ENCODE measurements around the gene DEFB128. TPM values are rescaled to one million over a fixed set of nuclear protein-coding genes. Genes with fewer than 3 reads are reported as not detected.

The DEFB128 gene
- total RNA-seq (2022) = not detected in 2 replicates
- Bru-seq, nascent RNA = not detected
- not detected for BruChase-seq, experiment 1, labeled RNA remaining after a 6-hour chase
- BruChase-seq, experiment 2, labeled RNA remaining after a 2-hour chase = not detected
- long read RNA-seq = 0 reads

DNA sequence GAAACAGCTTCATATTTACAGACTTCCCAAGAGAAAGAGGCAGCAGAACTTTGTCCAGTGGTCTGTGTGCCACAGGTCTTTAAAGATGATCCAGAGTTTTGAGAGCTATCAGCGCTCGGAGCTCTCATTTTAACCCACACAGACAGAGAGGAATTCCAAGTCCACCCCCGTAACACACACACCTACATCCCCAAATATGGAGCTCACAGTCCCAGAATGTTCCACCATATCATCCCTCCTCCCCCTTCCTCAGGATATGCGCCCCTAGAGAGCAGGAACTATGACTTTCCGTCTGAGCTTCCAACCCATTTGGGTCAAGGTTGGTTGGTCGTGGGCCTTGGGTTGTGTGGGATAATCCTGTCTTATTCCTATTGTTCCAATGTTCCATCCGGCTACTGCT lies at the start of gene DEFB128:
TSS of gene DEFB128 (minus strand) at position 101 of the 400 bp plus-strand sequence. CDS start at position 13, 88 bp downstream.
- TF ChIP-seq, protein P1, sequence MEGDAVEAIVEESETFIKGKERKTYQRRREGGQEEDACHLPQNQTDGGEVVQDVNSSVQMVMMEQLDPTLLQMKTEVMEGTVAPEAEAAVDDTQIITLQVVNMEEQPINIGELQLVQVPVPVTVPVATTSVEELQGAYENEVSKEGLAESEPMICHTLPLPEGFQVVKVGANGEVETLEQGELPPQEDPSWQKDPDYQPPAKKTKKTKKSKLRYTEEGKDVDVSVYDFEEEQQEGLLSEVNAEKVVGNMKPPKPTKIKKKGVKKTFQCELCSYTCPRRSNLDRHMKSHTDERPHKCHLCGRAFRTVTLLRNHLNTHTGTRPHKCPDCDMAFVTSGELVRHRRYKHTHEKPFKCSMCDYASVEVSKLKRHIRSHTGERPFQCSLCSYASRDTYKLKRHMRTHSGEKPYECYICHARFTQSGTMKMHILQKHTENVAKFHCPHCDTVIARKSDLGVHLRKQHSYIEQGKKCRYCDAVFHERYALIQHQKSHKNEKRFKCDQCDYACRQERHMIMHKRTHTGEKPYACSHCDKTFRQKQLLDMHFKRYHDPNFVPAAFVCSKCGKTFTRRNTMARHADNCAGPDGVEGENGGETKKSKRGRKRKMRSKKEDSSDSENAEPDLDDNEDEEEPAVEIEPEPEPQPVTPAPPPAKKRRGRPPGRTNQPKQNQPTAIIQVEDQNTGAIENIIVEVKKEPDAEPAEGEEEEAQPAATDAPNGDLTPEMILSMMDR (IDR thresholded peaks at IDR 0.05; ENCODE audit: unreplicated experiment) = no peak
- intact Hi-C loops (cut with micrococcal nuclease; ENCODE audit: unreplicated experiment) = no loop called here
- CTCF ChIA-PET = interaction anchor here (0.6 kb wide), 1 partner anchor 11 kb away, joined by 3 read pairs; no protein-coding TSS in a partner anchor
- Mint-ChIP-seq H3K9me3 (ENCODE audit: low read depth, unreplicated experiment) (peaks cover 6% of the 10 kb centered on the region), H3K4me3 (ENCODE audit: low read depth, unreplicated experiment) (no peak within 1 kb of the TSS), H3K27me3 (ENCODE audit: unreplicated experiment) (peaks cover 69% of the 10 kb centered on the region), H3K4me1 (ENCODE audit: low read depth, unreplicated experiment) (no peaks in the 10 kb centered on the region), H3K27ac (ENCODE audit: unreplicated experiment) (no peak within 1 kb of the TSS), H3K36me3 (ENCODE audit: insufficient read depth, unreplicated experiment) (no peaks in the 10 kb centered on the region)
- DNase-seq = no peak
- BruUV-seq (replicated peaks) = no TSS peak

DNA sequence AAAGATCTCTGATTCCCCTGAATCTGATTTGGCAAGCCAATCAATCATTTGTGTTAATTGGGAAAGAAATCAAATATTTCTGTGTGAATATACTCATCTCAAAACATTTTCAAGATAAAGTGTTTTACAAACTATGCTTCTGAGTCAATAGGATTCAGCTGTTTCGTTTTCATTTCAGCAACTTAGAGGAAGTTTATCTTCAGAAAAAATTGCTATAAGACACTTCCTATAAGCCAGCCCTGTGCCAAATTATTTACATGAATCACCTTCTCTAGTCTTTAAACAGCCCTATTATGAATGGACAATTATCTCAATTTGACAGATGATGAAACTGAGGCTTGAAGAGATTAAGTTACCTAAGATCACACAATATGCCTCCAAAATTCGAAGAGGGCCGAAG lies 48.4 kb upstream of the DEFB128 start:
- no peak overlapping the region for H3K27ac Mint-ChIP-seq (ENCODE audit: unreplicated experiment)
- H3K36me3 Mint-ChIP-seq (ENCODE audit: insufficient read depth, unreplicated experiment) = no peaks in the 10 kb centered on the region
- H3K4me3 Mint-ChIP-seq (ENCODE audit: low read depth, unreplicated experiment) = no peak overlapping the region
- no peaks in the 10 kb centered on the region for H3K9me3 Mint-ChIP-seq (ENCODE audit: low read depth, unreplicated experiment)
- CTCF ChIA-PET = no interaction called here
- BruUV-seq (replicated peaks) = no TSS peak
- H3K4me1 Mint-ChIP-seq (ENCODE audit: low read depth, unreplicated experiment) = no peaks in the 10 kb centered on the region
- H3K27me3 Mint-ChIP-seq (ENCODE audit: unreplicated experiment) = no peaks in the 10 kb centered on the region
- TF ChIP-seq, protein P1 (IDR thresholded peaks at IDR 0.05; ENCODE audit: unreplicated experiment) = no peak
- intact Hi-C loops (cut with micrococcal nuclease; ENCODE audit: unreplicated experiment) = no loop called here
- no peak for DNase-seq

DNA sequence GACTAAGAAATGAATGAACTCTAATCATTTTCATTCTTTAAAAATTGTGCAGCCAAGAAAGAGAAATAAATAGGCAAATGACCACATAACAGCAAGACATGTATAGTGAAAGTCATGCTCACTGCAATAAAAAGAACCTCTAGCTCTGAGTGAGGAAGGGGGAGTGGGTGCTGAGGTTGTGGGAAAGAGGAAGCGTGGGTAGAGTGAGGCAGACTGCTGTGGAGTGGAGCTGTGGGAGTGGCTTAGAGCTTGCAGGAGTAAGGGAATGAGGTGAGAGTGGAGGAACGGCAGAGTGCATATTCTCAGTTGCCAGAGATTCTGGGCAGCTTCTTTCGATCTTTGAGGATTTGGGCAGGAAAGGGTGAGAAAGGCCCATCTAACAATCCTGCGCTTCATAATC lies 48.0 kb upstream of the DEFB128 start:
- no peak for DNase-seq
- no TSS peak for BruUV-seq (replicated peaks)
- TF ChIP-seq, protein P1 (IDR thresholded peaks at IDR 0.05; ENCODE audit: unreplicated experiment) = no peak
- Mint-ChIP-seq H3K27me3 (ENCODE audit: unreplicated experiment) (no peaks in the 10 kb centered on the region), H3K4me1 (ENCODE audit: low read depth, unreplicated experiment) (no peaks in the 10 kb centered on the region), H3K27ac (ENCODE audit: unreplicated experiment) (no peak overlapping the region), H3K4me3 (ENCODE audit: low read depth, unreplicated experiment) (no peak overlapping the region), H3K36me3 (ENCODE audit: insufficient read depth, unreplicated experiment) (no peaks in the 10 kb centered on the region), H3K9me3 (ENCODE audit: low read depth, unreplicated experiment) (no peaks in the 10 kb centered on the region)
- CTCF ChIA-PET = no interaction called here
- intact Hi-C loops (cut with micrococcal nuclease; ENCODE audit: unreplicated experiment) = no loop called here

DNA sequence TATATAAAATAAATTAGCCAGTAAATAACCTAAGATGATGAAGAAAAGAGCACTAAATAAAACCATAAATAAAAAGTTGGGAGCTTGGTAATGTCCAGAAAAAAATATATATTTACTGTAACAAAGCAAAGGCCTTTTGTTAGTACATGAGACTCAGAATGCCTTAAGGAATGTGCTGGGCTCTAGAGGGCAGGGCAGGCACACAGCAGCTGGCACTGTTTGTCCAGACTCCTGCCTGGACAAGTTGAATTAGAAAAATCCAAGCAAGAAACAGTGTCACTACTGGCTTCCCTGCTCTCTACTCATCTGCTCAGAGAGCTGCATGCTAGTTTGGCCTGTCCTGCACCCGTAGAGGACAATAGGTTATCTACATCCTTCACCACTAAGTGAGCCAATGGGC lies 46.4 kb upstream of the DEFB128 start:
- H3K4me3 Mint-ChIP-seq (ENCODE audit: low read depth, unreplicated experiment) = no peak overlapping the region
- DNase-seq = peak; percentile 9
- intact Hi-C loops (cut with micrococcal nuclease; ENCODE audit: unreplicated experiment) = no loop called here
- H3K9me3 Mint-ChIP-seq (ENCODE audit: low read depth, unreplicated experiment) = no peaks in the 10 kb centered on the region
- no peaks in the 10 kb centered on the region for H3K36me3 Mint-ChIP-seq (ENCODE audit: insufficient read depth, unreplicated experiment)
- CTCF ChIA-PET = no interaction called here
- H3K4me1 Mint-ChIP-seq (ENCODE audit: low read depth, unreplicated experiment) = no peaks in the 10 kb centered on the region
- no peak overlapping the region for H3K27ac Mint-ChIP-seq (ENCODE audit: unreplicated experiment)
- TF ChIP-seq, protein P1 (IDR thresholded peaks at IDR 0.05; ENCODE audit: unreplicated experiment) = no peak
- H3K27me3 Mint-ChIP-seq (ENCODE audit: unreplicated experiment) = no peaks in the 10 kb centered on the region
- BruUV-seq (replicated peaks) = no TSS peak

Data from Calu3 (cell line).